Non-pigmented ciliary epithelial cell (primary cell): ENCODE results near the gene TVP23B.
"Not testable (repeated sequence)": the region's sequence is repeated elsewhere in the genome, so short reads cannot be mapped to it uniquely, and the experiment has no call there.

Experiments
- DNase-seq: peaks from one replicate; pipeline ENCODE4 v3.0.0-alpha.2; 2010; ENCODE audit warnings: low read depth

The TVP23B gene

GRCh38 chr17:18780991-18781718, at the start of gene TVP23B:
TSS of gene TVP23B (plus strand) at chr17:18781183. CDS start at chr17:18781294, 111 bp downstream.
- DNase-seq: peak; percentile 55

GRCh38 chr17:18732438-18732837, 48.5 kb upstream of the TVP23B start:
- not testable (repeated sequence) for DNase-seq

GRCh38 chr17:18733350-18733749, 47.6 kb upstream of the TVP23B start:
- not testable (repeated sequence) for DNase-seq

- not testable (repeated sequence) for DNase-seq
Measured at GRCh38 chr17:18739616-18740391, 41.2 kb upstream of the TVP23B start.

GRCh38 chr17:18741228-18741627, 39.8 kb upstream of the TVP23B start:
- not testable (repeated sequence) for DNase-seq

GRCh38 chr17:18743699-18744421, 37.1 kb upstream of the TVP23B start, which contains the start of gene FBXW10:
TSS of gene FBXW10 (plus strand) at chr17:18744054. CDS start at chr17:18744245, 191 bp downstream.
- not testable (repeated sequence) for DNase-seq

- DNase-seq: not testable (repeated sequence)
Measured at GRCh38 chr17:18744726-18745125, 36.3 kb upstream of the TVP23B start.

GRCh38 chr17:18746551-18746950, 34.4 kb upstream of the TVP23B start:
- DNase-seq: not testable (repeated sequence)

- DNase-seq: not testable (repeated sequence)
Measured at GRCh38 chr17:18747501-18747900, 33.5 kb upstream of the TVP23B start.

- DNase-seq: not testable (repeated sequence)
Measured at GRCh38 chr17:18750242-18750641, 30.7 kb upstream of the TVP23B start.

GRCh38 chr17:18753829-18754409, 27.1 kb upstream of the TVP23B start:
- not testable (repeated sequence) for DNase-seq

- DNase-seq: not testable (repeated sequence)
Measured at GRCh38 chr17:18755969-18756368, 25.0 kb upstream of the TVP23B start.

- DNase-seq: not testable (repeated sequence)
Measured at GRCh38 chr17:18757368-18758044, 23.5 kb upstream of the TVP23B start.

- not testable (repeated sequence) for DNase-seq
Measured at GRCh38 chr17:18758344-18758743, 22.6 kb upstream of the TVP23B start.

GRCh38 chr17:18760221-18760620, 20.8 kb upstream of the TVP23B start:
- not testable (repeated sequence) for DNase-seq

- not testable (repeated sequence) for DNase-seq
Measured at GRCh38 chr17:18770572-18770971, 10.4 kb upstream of the TVP23B start.

GRCh38 chr17:18771066-18771465, 9.9 kb upstream of the TVP23B start:
- not testable (repeated sequence) for DNase-seq

GRCh38 chr17:18772471-18772870, 8.5 kb upstream of the TVP23B start:
- no peak for DNase-seq

- DNase-seq: not testable (repeated sequence)
Measured at GRCh38 chr17:18781805-18782204, 822 bp downstream of the TVP23B start.

- DNase-seq: not testable (repeated sequence)
Measured at GRCh38 chr17:18785933-18786332, 5.0 kb downstream of the TVP23B start.

GRCh38 chr17:18786890-18787289, 5.9 kb downstream of the TVP23B start:
- DNase-seq: not testable (repeated sequence)
